GM12801 (cell line): ENCODE measurements around the gene DPYSL4.

Experiments
- CTCF ChIP-seq: IDR thresholded peaks from one replicate; pipeline ENCODE4 v1.5.1; 2011; ENCODE audit warnings: control low read depth; ENCODE audit not compliant: insufficient read length; ENCODE audit errors: extremely low read depth

The DPYSL4 gene

GRCh38 chr10:132227851-132228390, 41.2 kb downstream of the DPYSL4 start:
- TF ChIP-seq CTCF: no peak

GRCh38 chr10:132228616-132229015, 41.9 kb downstream of the DPYSL4 start:
- no peak for TF ChIP-seq CTCF

GRCh38 chr10:132229096-132229495, 42.3 kb downstream of the DPYSL4 start:
- TF ChIP-seq CTCF: no peak

GRCh38 chr10:132229834-132230556, 43.2 kb downstream of the DPYSL4 start:
- no peak for TF ChIP-seq CTCF

GRCh38 chr10:132230557-132231210, 43.9 kb downstream of the DPYSL4 start:
- TF ChIP-seq CTCF: no peak

- no peak for TF ChIP-seq CTCF
Observed at GRCh38 chr10:132231656-132232022, 44.9 kb downstream of the DPYSL4 start.

GRCh38 chr10:132232023-132232951, 45.5 kb downstream of the DPYSL4 start:
- no peak for TF ChIP-seq CTCF
